SU-DHL-6 (cell line): ENCODE data around the gene ZNF365.

Experiments used
- H2AFZ ChIP-seq: fragments of 200-600 bp; sonication (generic); 2 replicates; pipeline ENCODE4 v1.6.1; 2014; ENCODE audit warnings: low read depth, mild to moderate bottlenecking, moderate library complexity, mixed read lengths, antibody characterized with exemption, low read length; ENCODE audit not compliant: severe bottlenecking
- H3F3A ChIP-seq: fragments of 200-600 bp; shearing (Covaris generic); 2 replicates; pipeline ENCODE4 v1.6.0; 2016; ENCODE audit warnings: antibody characterized with exemption, mild to moderate bottlenecking; ENCODE audit not compliant: insufficient read depth
- H3K27ac ChIP-seq: fragments of 200-600 bp; sonication (generic); 2 replicates; pipeline ENCODE4 v1.5.1; 2016; ENCODE audit warnings: low read depth, mild to moderate bottlenecking, low read length, moderate library complexity, mixed read lengths
- H3K27me3 ChIP-seq: fragments of 200-600 bp; sonication (generic), shearing (Covaris generic); 2 replicates; pipeline ENCODE4 v1.6.0; 2014; ENCODE audit warnings: mild to moderate bottlenecking, low read length
- H3K36me3 ChIP-seq: fragments of 200-600 bp; sonication (generic); 2 replicates; pipeline ENCODE4 v1.6.1; 2014; ENCODE audit warnings: mild to moderate bottlenecking, low read length, mixed read lengths
- H3K4me2 ChIP-seq: fragments of 300-600, 200-600 bp; shearing (Covaris generic), sonication (generic); 2 replicates; pipeline ENCODE4 v1.6.0; 2014; ENCODE audit warnings: low read length, low read depth, mild to moderate bottlenecking; ENCODE audit not compliant: poor library complexity, severe bottlenecking
- H3K4me3 ChIP-seq: fragments of 200-600 bp; sonication (generic); 2 replicates; pipeline ENCODE4 v1.5.1; 2014; ENCODE audit warnings: antibody characterized with exemption, low read length, mild to moderate bottlenecking, mixed read lengths; ENCODE audit not compliant: insufficient read depth, poor library complexity, severe bottlenecking
- H3K79me2 ChIP-seq: fragments of 200-600 bp; sonication (generic); 2 replicates; pipeline ENCODE4 v1.6.1; 2014; ENCODE audit warnings: mild to moderate bottlenecking, low read length, moderate library complexity; ENCODE audit not compliant: insufficient read depth
- H3K9ac ChIP-seq: fragments of 200-600 bp; sonication (generic); 2 replicates; pipeline ENCODE4 v1.7.0; 2014; ENCODE audit warnings: mild to moderate bottlenecking, low read length
- H3K9me2 ChIP-seq: fragments of 200-600 bp; sonication (generic); replicated peaks from 2 replicates; pipeline ENCODE4 v1.6.1; 2014; ENCODE audit warnings: low read length; ENCODE audit not compliant: insufficient read depth
- H3K9me3 ChIP-seq: fragments of 200-600 bp; sonication (generic); 2 replicates; pipeline ENCODE4 v1.6.1; 2014; ENCODE audit warnings: low read length, mixed read lengths; ENCODE audit not compliant: insufficient read depth
- H4K20me1 ChIP-seq: fragments of 200-600 bp; sonication (generic); 2 replicates; pipeline ENCODE4 v1.6.1; 2014; ENCODE audit warnings: low read depth, mild to moderate bottlenecking, antibody characterized with exemption, low read length, moderate library complexity, mixed read lengths
- CTCF ChIP-seq: fragments of 200-600 bp; sonication (generic); IDR thresholded peaks from one replicate; pipeline ENCODE4 v1.5.1; 2017; ENCODE audit warnings: antibody characterized with exemption, mild to moderate bottlenecking, low read length, moderate library complexity; ENCODE audit not compliant: insufficient read depth, poor library complexity, severe bottlenecking
- EZH2phosphoT487 ChIP-seq: fragments of 200-600 bp; sonication (generic), shearing (Covaris generic); conservative IDR thresholded peaks from 2 replicates; pipeline ENCODE4 v1.6.1; 2018; ENCODE audit warnings: mild to moderate bottlenecking, antibody characterized with exemption, low read length, moderate library complexity, mixed read lengths

Gene ZNF365

GRCh38 chr10:62341419-62341818 lies 32.8 kb upstream of the ZNF365 start:
- Histone ChIP-seq H3K36me3 (no peaks in the 10 kb centered on the region), H2AFZ (no peak overlapping the region), H3K79me2 (no peaks in the 10 kb centered on the region), H4K20me1 (no peaks in the 10 kb centered on the region), H3K9me3 (peaks cover 23% of the 10 kb centered on the region; the same call in 1 of the 2 replicates), H3K4me2 (no peak overlapping the region), H3K4me3 (no peak overlapping the region), H3K9me2 (no peaks in the 10 kb centered on the region), H3K27ac (no peak overlapping the region), H3K9ac (no peak overlapping the region), H3F3A (no peaks in the 10 kb centered on the region), H3K27me3 (no peaks in the 10 kb centered on the region)
- TF ChIP-seq EZH2phosphoT487, result no peak
- no peak for TF ChIP-seq CTCF

GRCh38 chr10:62343000-62343399 lies 31.2 kb upstream of the ZNF365 start:
- H3K4me2 ChIP-seq, result no peak overlapping the region
- H4K20me1 ChIP-seq, result no peaks in the 10 kb centered on the region
- H3K79me2 ChIP-seq, result no peaks in the 10 kb centered on the region
- TF ChIP-seq CTCF (no peak), EZH2phosphoT487 (no peak)
- no peak overlapping the region for H3K27ac ChIP-seq
- no peak overlapping the region for H3K9ac ChIP-seq
- H3K4me3 ChIP-seq, result no peak overlapping the region
- no peaks in the 10 kb centered on the region for H3F3A ChIP-seq
- H3K27me3 ChIP-seq, result no peaks in the 10 kb centered on the region
- H3K36me3 ChIP-seq, result no peaks in the 10 kb centered on the region
- H3K9me2 ChIP-seq, result no peaks in the 10 kb centered on the region
- no peak overlapping the region for H2AFZ ChIP-seq
- peaks cover 23% of the 10 kb centered on the region; the same call in 1 of the 2 replicates for H3K9me3 ChIP-seq

- Histone ChIP-seq H3K9me3 (peaks cover 13% of the 10 kb centered on the region; the same call in 1 of the 2 replicates), H3K27ac (no peak overlapping the region), H3K9me2 (no peaks in the 10 kb centered on the region), H2AFZ (no peak overlapping the region), H3K4me3 (no peak overlapping the region), H3F3A (no peaks in the 10 kb centered on the region), H3K4me2 (no peak overlapping the region), H3K9ac (no peak overlapping the region), H3K36me3 (no peaks in the 10 kb centered on the region), H3K79me2 (no peaks in the 10 kb centered on the region), H3K27me3 (no peaks in the 10 kb centered on the region), H4K20me1 (no peaks in the 10 kb centered on the region)
- TF ChIP-seq CTCF, result no peak
- no peak for TF ChIP-seq EZH2phosphoT487
Observed at GRCh38 chr10:62348029-62348428, 26.1 kb upstream of the ZNF365 start.
